Measurements from ENCODE around the gene PPP1R11.

The PPP1R11 gene

GRCh38 chr6:30092852-30093543, 26.0 kb downstream of the PPP1R11 start:
- peaks cover 7 to 20% (median 11%) of the 10 kb centered on the region in 5 donors for H3K27me3 ChIP-seq (ENCODE audit: control insufficient read depth in 5 of 5, insufficient read depth in 4 of 5, low read length in 5 of 5)
- no peak overlapping the region for H3K4me3 ChIP-seq (ENCODE audit: low read depth in 1 of 5, low read length in 5 of 5)
- H3K36me3 ChIP-seq (ENCODE audit: control insufficient read depth in 5 of 5, insufficient read depth in 5 of 5, low read length in 5 of 5) = no peaks in the 10 kb centered on the region
- H3K9ac ChIP-seq (ENCODE audit: low read length in 5 of 5) = no peak overlapping the region
- no peak overlapping the region for H3K27ac ChIP-seq (ENCODE audit: low read depth, low read length)
- H3K4me1 ChIP-seq (ENCODE audit: control insufficient read depth in 5 of 5, insufficient read depth in 5 of 5, low read length in 5 of 5) = peaks cover 6 to 21% (median 15%) of the 10 kb centered on the region in 5 donors
- no peaks in the 10 kb centered on the region for H3K9me3 ChIP-seq (ENCODE audit: control insufficient read depth in 5 of 5, low read length in 5 of 5)

DNA sequence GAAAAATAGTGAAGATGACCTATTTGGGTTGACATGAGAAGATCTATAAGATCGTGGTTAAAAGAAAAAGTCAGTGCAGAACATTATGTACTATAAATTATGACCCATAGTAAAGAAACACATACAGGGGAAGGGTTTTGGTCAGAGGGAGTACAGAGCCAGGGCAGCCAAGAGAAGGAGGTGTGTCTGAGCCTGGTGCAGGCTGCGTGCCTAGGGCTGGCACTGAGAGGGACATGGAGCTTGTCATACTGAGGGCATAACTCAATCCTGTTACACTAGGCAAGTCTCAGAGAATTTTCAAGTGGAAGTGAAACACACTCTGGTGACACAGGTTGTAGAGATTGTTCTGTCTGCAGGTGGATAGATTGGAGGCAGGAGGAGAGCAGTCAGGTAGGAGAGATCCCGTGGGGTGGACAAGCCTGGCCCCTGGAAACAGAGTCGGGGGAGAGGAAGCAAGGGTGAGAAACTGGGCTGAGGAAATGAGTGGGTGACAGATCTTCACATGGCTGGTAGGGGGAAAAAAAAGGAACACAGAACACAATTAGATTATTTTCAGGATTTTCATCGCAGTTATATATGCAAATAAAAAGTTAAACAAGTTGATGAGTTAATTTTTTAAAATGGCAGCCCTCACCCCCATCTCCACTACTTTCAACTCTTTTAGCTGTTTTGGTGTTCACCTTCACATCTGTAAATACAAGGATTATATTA, 27.1 kb downstream of the PPP1R11 start:
- no peaks in the 10 kb centered on the region for H3K9me3 ChIP-seq (ENCODE audit: control insufficient read depth in 5 of 5, low read length in 5 of 5)
- H3K9ac ChIP-seq (ENCODE audit: low read length in 5 of 5) = no peak overlapping the region
- H3K27me3 ChIP-seq (ENCODE audit: control insufficient read depth in 5 of 5, insufficient read depth in 4 of 5, low read length in 5 of 5) = peaks cover 10 to 29% (median 17%) of the 10 kb centered on the region in 5 donors
- peaks cover 6 to 21% (median 15%) of the 10 kb centered on the region in 5 donors for H3K4me1 ChIP-seq (ENCODE audit: control insufficient read depth in 5 of 5, insufficient read depth in 5 of 5, low read length in 5 of 5)
- H3K27ac ChIP-seq (ENCODE audit: low read depth, low read length) = no peak overlapping the region
- H3K36me3 ChIP-seq (ENCODE audit: control insufficient read depth in 5 of 5, insufficient read depth in 5 of 5, low read length in 5 of 5) = no peaks in the 10 kb centered on the region
- H3K4me3 ChIP-seq (ENCODE audit: low read depth in 1 of 5, low read length in 5 of 5) = no peak overlapping the region

DNA sequence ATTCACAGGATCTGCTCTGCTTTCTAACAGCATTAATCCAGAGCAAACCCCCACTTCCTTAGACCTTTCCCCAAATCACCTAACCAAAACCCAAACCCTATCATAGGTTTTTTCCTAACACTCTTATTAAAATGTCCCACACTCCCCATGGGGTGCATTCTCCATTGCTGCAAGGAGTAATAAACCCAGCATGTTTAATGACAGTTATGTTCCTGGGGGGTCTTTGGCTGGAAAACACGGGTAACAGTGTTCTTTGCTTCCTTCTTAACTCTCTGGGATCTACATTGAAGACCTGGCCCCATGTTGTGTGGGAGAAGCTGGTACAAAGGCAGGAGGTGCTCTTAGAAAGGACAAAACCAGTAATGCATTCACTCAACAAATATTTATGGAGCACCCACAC, 29.8 kb downstream of the PPP1R11 start:
- no peaks in the 10 kb centered on the region for H3K36me3 ChIP-seq (ENCODE audit: control insufficient read depth in 5 of 5, insufficient read depth in 5 of 5, low read length in 5 of 5)
- H3K9ac ChIP-seq (ENCODE audit: low read length in 5 of 5) = no peak overlapping the region
- no peaks in the 10 kb centered on the region for H3K9me3 ChIP-seq (ENCODE audit: control insufficient read depth in 5 of 5, low read length in 5 of 5)
- peaks cover 15 to 48% (median 29%) of the 10 kb centered on the region in 5 donors for H3K27me3 ChIP-seq (ENCODE audit: control insufficient read depth in 5 of 5, insufficient read depth in 4 of 5, low read length in 5 of 5)
- no peak overlapping the region for H3K27ac ChIP-seq (ENCODE audit: low read depth, low read length)
- H3K4me3 ChIP-seq (ENCODE audit: low read depth in 1 of 5, low read length in 5 of 5) = no peak overlapping the region
- peaks cover 9 to 35% (median 25%) of the 10 kb centered on the region in 5 donors for H3K4me1 ChIP-seq (ENCODE audit: control insufficient read depth in 5 of 5, insufficient read depth in 5 of 5, low read length in 5 of 5)

DNA sequence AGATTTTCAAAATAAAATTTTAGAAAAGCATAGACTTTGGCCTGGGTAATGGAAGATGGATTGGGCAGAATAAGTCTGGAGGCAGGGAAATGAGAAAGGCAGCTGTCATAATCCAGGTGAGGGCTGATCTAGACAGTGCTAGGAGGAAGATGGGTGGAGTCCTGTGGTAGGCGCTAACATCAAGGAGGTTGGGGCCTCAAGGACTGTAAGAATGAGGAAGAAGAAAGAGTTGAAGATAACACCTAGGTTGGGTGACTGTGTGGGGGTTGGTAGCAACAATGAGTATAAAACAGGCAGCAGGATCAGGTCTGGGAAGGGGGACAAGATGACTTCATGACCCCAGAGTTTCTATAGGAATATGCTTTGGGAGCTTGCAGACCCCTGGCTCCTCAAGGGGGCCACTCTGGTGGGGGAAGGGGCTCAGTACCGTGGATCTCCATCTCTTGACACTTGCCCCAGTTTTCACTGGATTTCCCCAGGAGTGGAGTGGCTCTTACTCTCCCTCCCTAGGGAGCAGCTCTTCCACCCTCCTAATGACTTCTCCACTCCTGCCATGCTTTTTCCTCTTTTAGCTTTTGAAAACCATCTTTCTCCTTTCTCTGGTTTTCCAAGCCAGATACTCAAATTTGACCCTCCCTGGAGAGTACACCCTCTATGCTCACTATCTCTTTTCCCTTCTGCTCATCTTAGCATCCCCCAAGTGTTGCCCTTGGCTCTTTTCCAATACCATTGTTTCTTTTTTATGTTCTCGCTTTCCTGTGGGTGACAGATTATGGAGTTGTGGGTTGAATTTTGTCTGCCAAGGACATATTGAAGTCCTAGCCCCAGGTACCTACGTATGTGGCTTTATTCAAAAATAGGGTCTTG, 31.1 kb downstream of the PPP1R11 start:
- Histone ChIP-seq H3K9ac (ENCODE audit: low read length in 5 of 5) (no peak overlapping the region), H3K4me3 (ENCODE audit: low read depth in 1 of 5, low read length in 5 of 5) (no peak overlapping the region), H3K9me3 (ENCODE audit: control insufficient read depth in 5 of 5, low read length in 5 of 5) (no peaks in the 10 kb centered on the region), H3K27me3 (ENCODE audit: control insufficient read depth in 5 of 5, insufficient read depth in 4 of 5, low read length in 5 of 5) (peaks cover 12 to 40% (median 26%) of the 10 kb centered on the region in 5 donors), H3K36me3 (ENCODE audit: control insufficient read depth in 5 of 5, insufficient read depth in 5 of 5, low read length in 5 of 5) (no peaks in the 10 kb centered on the region), H3K27ac (ENCODE audit: low read depth, low read length) (no peak overlapping the region), H3K4me1 (ENCODE audit: control insufficient read depth in 5 of 5, insufficient read depth in 5 of 5, low read length in 5 of 5) (peaks cover 8 to 40% (median 33%) of the 10 kb centered on the region in 5 donors)

DNA sequence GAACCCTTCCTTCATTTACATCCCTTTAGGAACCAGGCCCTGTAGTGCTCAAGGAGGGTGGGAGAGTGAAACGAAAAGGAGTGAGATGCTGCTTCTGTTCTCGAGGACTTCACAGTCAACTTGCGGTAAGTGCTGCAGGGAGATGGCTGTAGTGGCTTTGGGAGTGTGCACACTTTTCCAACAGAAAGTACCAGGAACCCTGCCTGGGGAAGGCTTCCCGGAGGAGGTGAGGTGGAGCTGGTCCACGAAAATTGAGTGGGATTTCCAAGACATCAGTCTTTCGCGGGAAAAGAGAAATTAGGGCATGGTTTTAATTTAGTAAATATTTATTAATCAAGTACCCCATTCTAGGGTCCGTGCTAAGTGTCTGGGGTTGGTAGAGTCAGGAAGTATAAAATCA, 33.2 kb downstream of the PPP1R11 start:
- H3K27me3 ChIP-seq (ENCODE audit: control insufficient read depth in 5 of 5, insufficient read depth in 4 of 5, low read length in 5 of 5) = peaks cover 12 to 40% (median 22%) of the 10 kb centered on the region in 5 donors
- peak overlapping the region in 1 of 5 donors; percentile 68 for H3K9ac ChIP-seq (ENCODE audit: low read length in 5 of 5)
- peaks cover 11 to 45% (median 40%) of the 10 kb centered on the region in 5 donors for H3K4me1 ChIP-seq (ENCODE audit: control insufficient read depth in 5 of 5, insufficient read depth in 5 of 5, low read length in 5 of 5)
- H3K36me3 ChIP-seq (ENCODE audit: control insufficient read depth in 5 of 5, insufficient read depth in 5 of 5, low read length in 5 of 5) = no peaks in the 10 kb centered on the region
- peak overlapping the region in 2 of 5 donors; percentile 69 to 77 for H3K4me3 ChIP-seq (ENCODE audit: low read depth in 1 of 5, low read length in 5 of 5)
- H3K27ac ChIP-seq (ENCODE audit: low read depth, low read length) = peak overlapping the region; percentile 82
- H3K9me3 ChIP-seq (ENCODE audit: control insufficient read depth in 5 of 5, low read length in 5 of 5) = no peaks in the 10 kb centered on the region

- Histone ChIP-seq H3K9me3 (ENCODE audit: control insufficient read depth in 5 of 5, low read length in 5 of 5) (no peaks in the 10 kb centered on the region), H3K9ac (ENCODE audit: low read length in 5 of 5) (peak overlapping the region in 2 of 5 donors; percentile 60 to 68), H3K27me3 (ENCODE audit: control insufficient read depth in 5 of 5, insufficient read depth in 4 of 5, low read length in 5 of 5) (peaks cover 12 to 39% (median 25%) of the 10 kb centered on the region in 5 donors), H3K36me3 (ENCODE audit: control insufficient read depth in 5 of 5, insufficient read depth in 5 of 5, low read length in 5 of 5) (no peaks in the 10 kb centered on the region), H3K4me3 (ENCODE audit: low read depth in 1 of 5, low read length in 5 of 5) (peak overlapping the region; percentile 23 to 84 (median 69)), H3K27ac (ENCODE audit: low read depth, low read length) (peak overlapping the region; percentile 82), H3K4me1 (ENCODE audit: control insufficient read depth in 5 of 5, insufficient read depth in 5 of 5, low read length in 5 of 5) (peaks cover 9 to 40% (median 37%) of the 10 kb centered on the region in 5 donors)
Measured at GRCh38 chr6:30100585-30101443, 33.8 kb downstream of the PPP1R11 start.

DNA sequence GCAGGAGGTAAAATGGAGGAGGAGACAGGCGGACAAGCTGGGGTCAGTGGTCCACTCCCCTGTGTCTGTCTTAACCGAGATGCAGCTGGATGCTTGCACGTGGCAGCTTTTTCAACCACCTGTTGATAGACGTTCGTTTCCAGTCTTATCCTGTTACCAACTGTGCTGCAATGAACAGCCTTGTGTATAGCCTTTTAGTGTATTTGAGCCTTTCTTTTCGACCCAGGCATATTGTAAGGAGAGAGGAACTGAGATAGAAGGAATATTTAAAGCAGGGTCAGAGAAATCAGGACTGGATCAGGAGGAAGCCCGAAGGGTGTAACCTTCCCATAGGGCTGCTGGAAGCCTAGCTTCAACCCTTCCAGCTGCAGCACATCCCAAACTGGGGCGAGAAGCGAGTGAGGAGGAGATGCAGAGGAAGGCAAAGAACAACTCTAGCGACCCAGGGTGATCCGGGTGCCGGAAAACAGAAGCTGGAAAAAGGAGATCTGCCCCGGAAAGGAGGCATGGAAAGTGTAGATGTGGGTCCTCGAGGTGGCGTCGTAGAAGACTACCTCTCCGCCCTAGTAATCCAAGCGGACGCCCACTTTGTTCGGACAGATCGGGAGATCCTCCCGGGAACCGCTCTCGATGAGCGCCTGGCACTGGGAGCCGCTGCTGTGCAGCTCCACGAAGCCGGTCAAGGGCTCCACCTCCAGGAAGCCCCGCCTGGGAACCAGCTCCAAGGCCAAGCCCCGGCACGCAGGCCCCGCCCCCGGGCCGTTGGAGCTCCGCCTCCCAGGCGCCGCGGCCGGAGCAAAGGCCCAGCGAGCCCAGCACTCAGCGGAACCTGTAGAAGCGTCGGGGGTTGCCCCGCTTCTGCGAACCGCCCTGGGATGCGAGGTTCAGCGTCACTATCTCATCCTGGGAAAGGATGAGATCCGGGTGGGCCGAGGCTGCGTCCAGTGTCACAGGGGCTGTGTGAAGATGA, 34.7 kb downstream of the PPP1R11 start:
- Histone ChIP-seq H3K36me3 (ENCODE audit: control insufficient read depth in 5 of 5, insufficient read depth in 5 of 5, low read length in 5 of 5) (no peaks in the 10 kb centered on the region), H3K9ac (ENCODE audit: low read length in 5 of 5) (peak overlapping the region; percentile 16 to 83 (median 68)), H3K27ac (ENCODE audit: low read depth, low read length) (peak overlapping the region; percentile 82), H3K4me1 (ENCODE audit: control insufficient read depth in 5 of 5, insufficient read depth in 5 of 5, low read length in 5 of 5) (peaks cover 9 to 40% (median 35%) of the 10 kb centered on the region in 5 donors), H3K9me3 (ENCODE audit: control insufficient read depth in 5 of 5, low read length in 5 of 5) (no peaks in the 10 kb centered on the region), H3K4me3 (ENCODE audit: low read depth in 1 of 5, low read length in 5 of 5) (peak overlapping the region; percentile 58 to 84 (median 69)), H3K27me3 (ENCODE audit: control insufficient read depth in 5 of 5, insufficient read depth in 4 of 5, low read length in 5 of 5) (peaks cover 12 to 44% (median 26%) of the 10 kb centered on the region in 5 donors)

DNA sequence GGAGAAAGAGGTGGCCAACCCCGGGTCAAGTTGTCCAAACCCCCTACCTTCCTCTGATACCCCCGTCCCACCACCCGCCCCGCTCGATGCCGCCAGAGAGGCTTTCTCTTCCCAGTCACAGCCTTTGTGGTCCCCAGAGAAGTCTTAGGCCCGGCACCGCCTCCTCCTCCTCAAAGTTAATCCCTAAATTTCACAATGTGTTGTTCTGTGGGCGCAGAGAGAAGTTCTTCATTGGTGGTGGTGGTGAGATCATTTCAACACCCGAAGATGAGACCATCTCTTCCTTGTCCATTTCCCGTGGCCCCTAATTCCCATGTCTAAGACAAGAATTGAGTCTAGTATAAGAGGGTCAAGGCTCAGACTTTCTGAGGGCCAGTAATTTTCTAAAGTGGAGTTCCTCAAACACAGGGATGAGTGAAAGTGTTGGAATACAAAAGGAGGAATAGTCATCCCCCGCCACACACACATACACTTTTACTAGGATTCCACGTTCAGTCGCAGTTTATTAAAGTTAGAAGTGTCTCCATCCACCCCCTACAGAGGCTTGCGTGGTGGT, 35.5 kb downstream of the PPP1R11 start:
- Histone ChIP-seq H3K4me1 (ENCODE audit: control insufficient read depth in 5 of 5, insufficient read depth in 5 of 5, low read length in 5 of 5) (peaks cover 9 to 40% (median 35%) of the 10 kb centered on the region in 5 donors), H3K27me3 (ENCODE audit: control insufficient read depth in 5 of 5, insufficient read depth in 4 of 5, low read length in 5 of 5) (peaks cover 12 to 44% (median 27%) of the 10 kb centered on the region in 5 donors), H3K4me3 (ENCODE audit: low read depth in 1 of 5, low read length in 5 of 5) (peak overlapping the region; percentile 58 to 76 (median 69)), H3K9ac (ENCODE audit: low read length in 5 of 5) (peak overlapping the region in 4 of 5 donors; percentile 56 to 83 (median 62)), H3K9me3 (ENCODE audit: control insufficient read depth in 5 of 5, low read length in 5 of 5) (no peaks in the 10 kb centered on the region), H3K36me3 (ENCODE audit: control insufficient read depth in 5 of 5, insufficient read depth in 5 of 5, low read length in 5 of 5) (no peaks in the 10 kb centered on the region), H3K27ac (ENCODE audit: low read depth, low read length) (peak overlapping the region; percentile 82)

Data from subcutaneous abdominal adipose tissue (tissue), 5 donors.